Erythroblast (primary cell): ENCODE measurements around the gene GNG2.

Experiments used
- GATA1 ChIP-seq: IDR thresholded peaks from 2 replicates; pipeline ENCODE4 v1.6.1; 2011; ENCODE audit warnings: low read depth, mild to moderate bottlenecking, control low read depth, low read length, moderate library complexity
- POLR2A ChIP-seq: IDR thresholded peaks from 2 replicates; pipeline ENCODE4 v1.6.1; 2011; ENCODE audit warnings: mild to moderate bottlenecking, low read length

- TF ChIP-seq POLR2A (no peak), GATA1 (no peak)
These were observed 109.6 kb downstream of the GNG2 start for GRCh38 chr14:51969852-51970540.
